Ascending aorta (tissue), 2 donors: ENCODE measurements around the gene LRCOL1. TPM values are rescaled to one million over a fixed set of nuclear protein-coding genes. Genes with fewer than 3 reads are reported as not detected.

Source experiments
- DNase-seq, 2 donors: peaks; one replicate each; pipeline ENCODE4 v3.0.0-alpha.2; 2019; ENCODE audit warnings: low spot score in 2 of 2
- H3K27ac ChIP-seq, 2 donors: fragments of 200-600 bp; sonication (generic); one replicate each; pipeline ENCODE4 v1.5.1; 2016 to 2017; ENCODE audit warnings: mild to moderate bottlenecking in 1 of 2
- H3K27me3 ChIP-seq: fragments of 200-600 bp; sonication (generic); one replicate; pipeline ENCODE4 v1.5.1; 2017
- H3K36me3 ChIP-seq, 2 donors: fragments of 200-600 bp; sonication (generic); one replicate each; pipeline ENCODE4 v1.5.1; 2016
- H3K4me1 ChIP-seq, 2 donors: fragments of 200-600 bp; sonication (generic); one replicate each; pipeline ENCODE4 v1.5.1; 2016 to 2017; ENCODE audit warnings: mild to moderate bottlenecking in 1 of 2
- H3K4me3 ChIP-seq, 2 donors: fragments of 200-600 bp; sonication (generic); one replicate each; pipeline ENCODE4 v1.5.1; 2016 to 2017; ENCODE audit warnings: mild to moderate bottlenecking in 1 of 2
- H3K9me3 ChIP-seq, 2 donors: fragments of 200-600 bp; sonication (generic); one replicate each; pipeline ENCODE4 v1.5.1; 2016
- intact Hi-C: fragments of 100-400 bp; cut with DNase I; formaldehyde crosslinking; loops from one replicate; pipeline ENCODE4 v1.15.1; 2023
- total RNA-seq: library from RNA; depleted of rRNA; stranded (reverse); fragments of >200 nt; gene quantifications from one replicate; pipeline ENCODE4 v1.1.0, GENCODE V29; 2016
- TF ChIP-seq, protein P1 (sequence below), 3 experiments: fragments of 200-600 bp in 2 of 3; fragments of 450-650 bp in 1 of 3; sonication (generic) in 2 of 3; IDR thresholded peaks; one replicate each; pipeline ENCODE4 v1.5.1; 2016 to 2019; ENCODE audit warnings: antibody characterized with exemption in 3 of 3, mild to moderate bottlenecking in 1 of 3, moderate library complexity in 1 of 3

The LRCOL1 gene
- total RNA-seq, 1 donor from 2014 or later = not detected

DNA sequence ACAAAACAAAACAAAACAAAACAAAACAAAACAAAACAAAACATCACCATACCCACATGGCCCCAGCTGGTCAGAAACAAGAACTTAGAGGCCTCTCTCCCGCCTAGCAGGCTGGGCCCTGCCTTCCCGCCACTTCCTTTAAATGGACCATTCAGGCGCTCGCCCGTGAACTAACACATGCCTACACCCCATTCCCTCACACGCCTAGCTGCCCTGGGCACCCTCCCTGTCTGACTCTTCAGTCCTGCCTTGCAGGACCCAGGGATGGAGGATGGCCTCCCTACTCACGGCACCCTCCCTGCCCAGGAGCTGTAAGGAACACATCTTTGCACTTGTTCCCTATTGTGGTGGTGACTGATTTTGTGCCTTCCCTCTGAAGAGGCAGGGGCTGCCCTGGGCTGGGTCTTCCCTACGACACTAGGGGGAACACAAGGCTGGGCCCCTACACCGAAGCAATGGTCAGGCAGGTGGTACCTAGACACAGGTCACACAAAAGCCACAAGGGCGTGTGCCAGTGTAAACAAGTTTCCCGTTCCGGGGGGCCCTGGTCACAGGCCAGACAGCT is 29.7 kb upstream of the LRCOL1 start:
- H3K4me3 ChIP-seq = no peak overlapping the region
- TF ChIP-seq, protein P1, sequence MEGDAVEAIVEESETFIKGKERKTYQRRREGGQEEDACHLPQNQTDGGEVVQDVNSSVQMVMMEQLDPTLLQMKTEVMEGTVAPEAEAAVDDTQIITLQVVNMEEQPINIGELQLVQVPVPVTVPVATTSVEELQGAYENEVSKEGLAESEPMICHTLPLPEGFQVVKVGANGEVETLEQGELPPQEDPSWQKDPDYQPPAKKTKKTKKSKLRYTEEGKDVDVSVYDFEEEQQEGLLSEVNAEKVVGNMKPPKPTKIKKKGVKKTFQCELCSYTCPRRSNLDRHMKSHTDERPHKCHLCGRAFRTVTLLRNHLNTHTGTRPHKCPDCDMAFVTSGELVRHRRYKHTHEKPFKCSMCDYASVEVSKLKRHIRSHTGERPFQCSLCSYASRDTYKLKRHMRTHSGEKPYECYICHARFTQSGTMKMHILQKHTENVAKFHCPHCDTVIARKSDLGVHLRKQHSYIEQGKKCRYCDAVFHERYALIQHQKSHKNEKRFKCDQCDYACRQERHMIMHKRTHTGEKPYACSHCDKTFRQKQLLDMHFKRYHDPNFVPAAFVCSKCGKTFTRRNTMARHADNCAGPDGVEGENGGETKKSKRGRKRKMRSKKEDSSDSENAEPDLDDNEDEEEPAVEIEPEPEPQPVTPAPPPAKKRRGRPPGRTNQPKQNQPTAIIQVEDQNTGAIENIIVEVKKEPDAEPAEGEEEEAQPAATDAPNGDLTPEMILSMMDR (IDR thresholded peaks at IDR 0.05) = no peak
- intact Hi-C loops = no loop called here
- H3K27me3 ChIP-seq = no peaks in the 10 kb centered on the region
- H3K4me1 ChIP-seq = no peaks in the 10 kb centered on the region
- DNase-seq = no peak
- no peak overlapping the region for H3K27ac ChIP-seq
- H3K9me3 ChIP-seq = no peaks in the 10 kb centered on the region
- peaks cover 48 to 81% of the 10 kb centered on the region in 2 donors for H3K36me3 ChIP-seq

DNA sequence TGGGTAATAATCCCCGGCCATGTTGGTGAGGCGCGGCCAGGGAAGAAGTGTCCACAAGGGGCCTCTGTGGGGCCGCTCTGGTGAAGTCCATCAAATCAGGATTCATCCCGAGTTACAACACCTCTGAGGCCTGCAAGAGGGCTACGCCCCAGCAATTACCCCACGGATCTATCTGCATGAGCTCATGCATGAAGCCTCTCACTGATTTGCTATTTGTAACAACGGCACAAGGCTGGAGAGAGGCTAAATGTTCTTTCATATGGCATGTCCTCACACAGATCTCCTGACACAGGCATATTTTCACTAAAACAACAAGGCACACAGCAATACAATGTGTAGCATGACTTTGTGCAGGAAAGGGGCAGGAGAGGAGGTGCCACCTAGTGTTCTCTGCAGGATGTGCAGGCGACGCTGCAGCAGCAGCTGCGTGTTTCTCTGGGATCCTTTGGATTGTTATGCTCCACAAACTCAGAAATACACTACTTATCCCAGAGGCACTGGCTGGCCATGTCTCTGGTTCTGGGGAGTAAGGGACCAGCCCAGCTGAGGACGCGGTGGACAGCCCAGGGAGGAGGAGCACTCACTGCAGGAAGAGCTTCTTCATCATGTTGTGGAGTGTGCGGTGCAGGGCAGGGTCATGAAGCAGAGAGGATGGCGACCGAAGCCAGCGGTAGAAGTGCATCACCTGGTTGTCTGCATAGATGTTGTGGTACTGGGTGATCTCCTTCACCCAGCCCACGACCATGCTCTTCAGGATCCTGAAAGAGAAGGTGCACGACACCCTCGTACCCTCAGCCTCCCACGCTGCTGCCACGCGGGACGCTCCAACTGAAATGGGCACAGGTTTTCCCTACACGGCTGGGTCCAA is 28.4 kb upstream of the LRCOL1 start:
- Histone ChIP-seq H3K9me3 (no peaks in the 10 kb centered on the region), H3K27ac (no peak overlapping the region), H3K4me1 (no peaks in the 10 kb centered on the region), H3K36me3 (peaks cover 59 to 90% of the 10 kb centered on the region in 2 donors), H3K4me3 (no peak overlapping the region), H3K27me3 (no peaks in the 10 kb centered on the region)
- TF ChIP-seq, protein P1 (IDR thresholded peaks at IDR 0.05) = peak in 2 of 3 experiments; percentile 17 to 41
- no peak for DNase-seq
- intact Hi-C loops = no loop called here

DNA sequence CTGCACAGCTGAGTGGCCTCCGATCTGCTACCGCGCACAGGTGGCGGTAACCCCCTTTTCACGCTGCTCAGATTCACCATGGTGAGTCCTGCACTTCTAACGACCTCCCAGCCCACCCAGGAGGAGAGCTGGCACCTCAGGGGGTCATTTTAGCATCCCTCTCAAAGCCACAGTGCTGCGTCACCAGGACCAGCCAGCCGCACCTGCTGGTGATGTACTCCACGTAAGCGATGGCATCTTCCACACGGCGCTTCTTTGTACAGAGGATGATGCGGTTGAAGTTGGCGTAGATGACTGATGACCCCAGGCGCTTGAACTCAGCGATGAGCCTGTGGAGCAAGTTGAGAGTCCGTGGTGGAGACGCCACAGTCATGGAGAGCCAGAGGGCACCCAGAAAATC is 27.4 kb upstream of the LRCOL1 start:
- no peak for DNase-seq
- Histone ChIP-seq H3K9me3 (no peaks in the 10 kb centered on the region), H3K4me1 (no peaks in the 10 kb centered on the region), H3K36me3 (peaks cover 57 to 88% of the 10 kb centered on the region in 2 donors), H3K27ac (no peak overlapping the region), H3K27me3 (no peaks in the 10 kb centered on the region), H3K4me3 (no peak overlapping the region)
- TF ChIP-seq, protein P1 (IDR thresholded peaks at IDR 0.05) = no peak
- intact Hi-C loops = no loop called here

DNA sequence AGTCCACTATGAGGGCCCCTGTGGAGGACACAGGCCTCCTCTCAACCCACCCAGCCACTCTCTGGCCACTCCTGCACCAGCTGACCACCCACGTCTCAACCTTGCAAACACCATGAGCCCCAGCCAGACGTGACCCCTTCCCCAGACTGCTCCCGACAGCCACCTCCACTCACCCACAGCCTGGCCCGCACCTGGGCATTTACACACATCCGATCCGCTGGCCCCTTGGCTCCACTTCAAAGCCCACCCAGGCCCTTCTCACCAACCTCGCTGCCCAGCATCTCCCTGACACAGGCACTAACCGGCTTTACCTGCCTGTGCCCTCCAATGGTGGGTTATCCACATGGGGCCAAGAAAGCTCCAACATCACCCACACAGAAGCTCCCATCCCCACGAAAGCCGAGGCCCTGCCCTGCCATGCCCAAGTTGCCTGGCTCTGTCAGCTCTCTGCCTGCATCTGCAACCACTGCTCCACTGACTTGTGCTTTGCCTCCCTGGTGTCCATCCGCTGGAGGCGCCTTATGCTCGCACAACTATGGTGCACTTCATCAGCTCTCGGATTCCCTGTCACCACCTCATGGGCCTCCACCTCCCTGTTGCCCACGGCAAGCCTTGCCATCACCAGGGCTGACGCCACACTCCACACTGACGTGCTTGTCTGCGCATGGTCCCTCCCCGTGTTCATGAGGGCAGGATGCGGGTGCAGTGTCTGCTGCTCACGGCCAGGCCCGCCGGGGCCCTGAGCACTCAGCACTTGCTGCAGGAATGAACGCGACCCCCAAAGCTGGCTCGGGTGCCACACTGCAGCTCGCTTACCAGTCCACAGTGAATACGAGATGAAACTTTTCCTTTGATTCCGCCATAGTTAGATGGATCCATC is 24.9 kb upstream of the LRCOL1 start:
- no peak for DNase-seq
- Histone ChIP-seq H3K27me3 (no peaks in the 10 kb centered on the region), H3K9me3 (no peaks in the 10 kb centered on the region), H3K36me3 (peaks cover 64 to 87% of the 10 kb centered on the region in 2 donors), H3K4me3 (no peak overlapping the region), H3K27ac (no peak overlapping the region), H3K4me1 (no peaks in the 10 kb centered on the region)
- TF ChIP-seq, protein P1 (IDR thresholded peaks at IDR 0.05) = no peak
- intact Hi-C loops = no loop called here

GRCh38 chr12:132634411-132634990 is 24.1 kb upstream of the LRCOL1 start:
- intact Hi-C loops = no loop called here
- Histone ChIP-seq H3K4me1 (no peaks in the 10 kb centered on the region), H3K4me3 (no peak overlapping the region), H3K9me3 (no peaks in the 10 kb centered on the region), H3K27me3 (no peaks in the 10 kb centered on the region), H3K27ac (no peak overlapping the region), H3K36me3 (peaks cover 67 to 89% of the 10 kb centered on the region in 2 donors)
- TF ChIP-seq, protein P1 (IDR thresholded peaks at IDR 0.05) = no peak
- no peak for DNase-seq
